ENCODE results near the gene NCKAP5L.
"Not testable (repeated sequence)": the region's sequence is repeated elsewhere in the genome, so short reads cannot be mapped to it uniquely, and the experiment has no call there.

The NCKAP5L gene

GRCh38 chr12:49865109-49865781 is 37.0 kb upstream of the NCKAP5L start:
- H3K4me1 ChIP-seq (ENCODE audit: control insufficient read depth, insufficient read depth, low read length, poor library complexity, severe bottlenecking): no peaks in the 10 kb centered on the region
- no peak overlapping the region for H3K27ac ChIP-seq (ENCODE audit: insufficient read depth, low read length, poor library complexity, severe bottlenecking)
- DNase-seq: no peak
- H3K9me3 ChIP-seq (ENCODE audit: control insufficient read depth, low read length): no peaks in the 10 kb centered on the region
- H3K27me3 ChIP-seq (replicated peaks; ENCODE audit: control insufficient read depth, insufficient read depth, low read length, poor library complexity, severe bottlenecking): no peaks in the 10 kb centered on the region
- no peak overlapping the region for H3K4me3 ChIP-seq (ENCODE audit: insufficient read depth, low read depth, low read length, poor library complexity, severe bottlenecking)
- H3K36me3 ChIP-seq (ENCODE audit: control insufficient read depth, insufficient read depth, low read length): no peaks in the 10 kb centered on the region

GRCh38 chr12:49864798-49865090 is 36.5 kb upstream of the NCKAP5L start:
- Histone ChIP-seq H3K36me3 (ENCODE audit: control insufficient read depth, insufficient read depth, low read length) (no peaks in the 10 kb centered on the region), H3K27ac (ENCODE audit: insufficient read depth, low read length, poor library complexity, severe bottlenecking) (no peak overlapping the region), H3K27me3 (replicated peaks; ENCODE audit: control insufficient read depth, insufficient read depth, low read length, poor library complexity, severe bottlenecking) (no peaks in the 10 kb centered on the region), H3K9me3 (ENCODE audit: control insufficient read depth, low read length) (no peaks in the 10 kb centered on the region), H3K4me1 (ENCODE audit: control insufficient read depth, insufficient read depth, low read length, poor library complexity, severe bottlenecking) (no peaks in the 10 kb centered on the region), H3K4me3 (ENCODE audit: insufficient read depth, low read depth, low read length, poor library complexity, severe bottlenecking) (no peak overlapping the region)
- DNase-seq: no peak

DNA sequence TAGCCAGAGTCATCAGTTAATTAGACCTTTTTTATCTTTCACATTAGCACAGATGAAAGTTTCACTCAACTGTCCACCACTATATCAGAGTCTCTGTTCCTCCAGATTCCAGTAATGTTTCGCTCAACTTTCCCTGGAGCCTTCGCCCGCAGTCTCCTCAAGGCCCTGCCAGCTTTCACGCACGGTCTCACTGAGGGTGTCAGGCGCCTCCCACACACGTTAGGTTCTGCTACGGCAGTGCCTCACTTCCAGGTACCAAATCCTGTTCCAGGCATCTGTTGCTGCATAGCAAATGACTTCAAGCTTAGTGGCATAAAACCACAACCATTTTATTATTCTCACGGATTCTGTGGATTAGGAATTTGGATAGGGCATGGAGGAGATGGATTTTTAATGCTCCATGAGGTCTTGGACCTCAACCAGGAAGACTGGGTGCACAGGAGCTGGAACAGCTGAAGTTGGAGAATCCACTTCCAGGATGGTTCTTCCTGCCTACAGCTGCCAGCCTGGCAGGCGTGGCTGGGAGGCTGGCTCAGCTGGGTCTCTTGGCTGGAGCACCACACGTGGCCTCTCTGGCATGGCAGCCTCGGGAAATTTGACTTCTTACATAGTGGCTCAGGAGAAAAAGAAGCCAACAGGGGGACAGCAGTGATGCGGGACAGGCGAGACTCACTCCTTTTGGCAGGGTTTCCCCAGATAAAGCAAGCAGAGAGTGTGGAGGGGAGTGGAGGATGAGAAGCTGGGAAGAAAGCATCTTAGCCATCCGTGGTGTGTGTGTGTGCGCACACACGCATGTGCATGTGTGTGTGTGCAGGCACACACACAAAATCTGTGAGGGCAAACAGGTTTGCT is 36.0 kb upstream of the NCKAP5L start:
- no peak overlapping the region for H3K27ac ChIP-seq (ENCODE audit: insufficient read depth, low read length, poor library complexity, severe bottlenecking)
- H3K4me3 ChIP-seq (ENCODE audit: insufficient read depth, low read depth, low read length, poor library complexity, severe bottlenecking): no peak overlapping the region
- DNase-seq: no peak
- no peaks in the 10 kb centered on the region for H3K9me3 ChIP-seq (ENCODE audit: control insufficient read depth, low read length)
- H3K27me3 ChIP-seq (replicated peaks; ENCODE audit: control insufficient read depth, insufficient read depth, low read length, poor library complexity, severe bottlenecking): no peaks in the 10 kb centered on the region
- H3K36me3 ChIP-seq (ENCODE audit: control insufficient read depth, insufficient read depth, low read length): no peaks in the 10 kb centered on the region
- H3K4me1 ChIP-seq (ENCODE audit: control insufficient read depth, insufficient read depth, low read length, poor library complexity, severe bottlenecking): no peaks in the 10 kb centered on the region

DNA sequence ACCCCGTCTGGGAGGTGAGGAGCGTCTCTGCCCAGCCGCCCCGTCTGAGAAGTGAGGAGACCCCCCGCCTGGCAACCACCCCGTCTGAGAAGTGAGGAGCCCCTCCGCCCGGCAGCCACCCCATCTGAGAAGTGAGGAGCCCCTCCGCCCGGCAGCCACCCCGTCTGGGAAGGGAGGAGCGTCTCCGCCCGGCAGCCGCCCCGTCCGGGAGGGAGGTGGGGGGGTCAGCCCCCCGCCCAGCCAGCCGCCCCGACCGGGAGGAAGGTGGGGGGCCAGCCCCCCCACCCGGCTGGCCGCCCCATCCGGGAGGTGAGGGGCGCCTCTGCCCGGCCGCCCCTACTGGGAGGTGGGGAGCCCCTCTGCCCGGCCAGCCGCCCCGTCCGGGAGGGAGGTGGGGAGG is 32.7 kb upstream of the NCKAP5L start:
- H3K36me3 ChIP-seq (ENCODE audit: control insufficient read depth, insufficient read depth, low read length); H3K9me3 ChIP-seq (ENCODE audit: control insufficient read depth, low read length); H3K4me1 ChIP-seq (ENCODE audit: control insufficient read depth, insufficient read depth, low read length, poor library complexity, severe bottlenecking); H3K4me3 ChIP-seq (ENCODE audit: insufficient read depth, low read depth, low read length, poor library complexity, severe bottlenecking); H3K27ac ChIP-seq (ENCODE audit: insufficient read depth, low read length, poor library complexity, severe bottlenecking); H3K27me3 ChIP-seq (replicated peaks; ENCODE audit: control insufficient read depth, insufficient read depth, low read length, poor library complexity, severe bottlenecking); DNase-seq: not testable (repeated sequence)

DNA sequence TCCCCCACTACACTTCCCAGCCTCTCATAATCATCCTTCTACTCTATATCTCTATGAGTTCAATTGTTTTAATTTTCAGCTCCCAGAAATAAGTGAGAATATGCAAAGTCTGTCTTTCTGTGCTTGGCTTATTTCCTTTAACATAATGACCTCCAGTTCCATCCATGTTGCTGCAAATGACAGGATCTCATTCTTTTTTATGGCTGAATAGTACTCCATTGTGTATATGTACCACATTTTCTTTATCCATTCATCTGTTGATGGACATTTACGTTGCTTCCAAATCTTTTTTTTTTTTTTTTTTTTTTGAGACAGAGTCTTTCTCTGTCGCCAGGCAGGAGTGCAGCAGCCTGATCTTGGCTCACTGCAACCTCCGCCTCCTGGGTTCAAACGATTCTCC is 27.7 kb upstream of the NCKAP5L start:
- not testable (repeated sequence) for H3K27me3 ChIP-seq (replicated peaks; ENCODE audit: control insufficient read depth, insufficient read depth, low read length, poor library complexity, severe bottlenecking); DNase-seq; H3K4me3 ChIP-seq (ENCODE audit: insufficient read depth, low read depth, low read length, poor library complexity, severe bottlenecking); H3K4me1 ChIP-seq (ENCODE audit: control insufficient read depth, insufficient read depth, low read length, poor library complexity, severe bottlenecking); H3K27ac ChIP-seq (ENCODE audit: insufficient read depth, low read length, poor library complexity, severe bottlenecking); H3K9me3 ChIP-seq (ENCODE audit: control insufficient read depth, low read length); H3K36me3 ChIP-seq (ENCODE audit: control insufficient read depth, insufficient read depth, low read length)

DNA sequence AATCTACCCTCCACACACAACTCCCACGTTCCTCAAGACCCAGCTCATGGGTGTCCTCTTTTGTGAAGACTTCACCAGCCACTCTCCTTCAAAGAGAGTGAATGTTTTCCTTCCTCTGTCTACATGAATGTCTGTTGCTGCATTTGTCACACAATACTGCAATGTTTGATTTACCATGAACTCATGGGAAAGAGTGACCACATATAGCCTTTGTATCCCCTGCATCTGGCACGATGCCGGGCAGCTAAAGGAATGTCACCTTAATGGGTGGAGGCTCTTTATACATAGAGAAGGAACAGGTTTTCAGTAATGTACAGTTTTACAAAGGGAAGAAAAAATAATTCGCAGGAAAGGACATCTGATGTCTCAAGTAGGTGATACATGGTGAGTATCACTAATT is 26.8 kb upstream of the NCKAP5L start:
- Histone ChIP-seq H3K27ac (ENCODE audit: insufficient read depth, low read length, poor library complexity, severe bottlenecking) (no peak overlapping the region), H3K4me1 (ENCODE audit: control insufficient read depth, insufficient read depth, low read length, poor library complexity, severe bottlenecking) (no peaks in the 10 kb centered on the region), H3K4me3 (ENCODE audit: insufficient read depth, low read depth, low read length, poor library complexity, severe bottlenecking) (no peak overlapping the region), H3K36me3 (ENCODE audit: control insufficient read depth, insufficient read depth, low read length) (no peaks in the 10 kb centered on the region), H3K9me3 (ENCODE audit: control insufficient read depth, low read length) (no peaks in the 10 kb centered on the region), H3K27me3 (replicated peaks; ENCODE audit: control insufficient read depth, insufficient read depth, low read length, poor library complexity, severe bottlenecking) (no peaks in the 10 kb centered on the region)
- DNase-seq: no peak

- H3K27me3 ChIP-seq (replicated peaks; ENCODE audit: control insufficient read depth, insufficient read depth, low read length, poor library complexity, severe bottlenecking): no peaks in the 10 kb centered on the region
- no peak overlapping the region for H3K4me3 ChIP-seq (ENCODE audit: insufficient read depth, low read depth, low read length, poor library complexity, severe bottlenecking)
- no peaks in the 10 kb centered on the region for H3K4me1 ChIP-seq (ENCODE audit: control insufficient read depth, insufficient read depth, low read length, poor library complexity, severe bottlenecking)
- no peak for DNase-seq
- no peaks in the 10 kb centered on the region for H3K36me3 ChIP-seq (ENCODE audit: control insufficient read depth, insufficient read depth, low read length)
- H3K27ac ChIP-seq (ENCODE audit: insufficient read depth, low read length, poor library complexity, severe bottlenecking): no peak overlapping the region
- no peaks in the 10 kb centered on the region for H3K9me3 ChIP-seq (ENCODE audit: control insufficient read depth, low read length)
Observed at GRCh38 chr12:49853671-49854070, 25.5 kb upstream of the NCKAP5L start.

DNA sequence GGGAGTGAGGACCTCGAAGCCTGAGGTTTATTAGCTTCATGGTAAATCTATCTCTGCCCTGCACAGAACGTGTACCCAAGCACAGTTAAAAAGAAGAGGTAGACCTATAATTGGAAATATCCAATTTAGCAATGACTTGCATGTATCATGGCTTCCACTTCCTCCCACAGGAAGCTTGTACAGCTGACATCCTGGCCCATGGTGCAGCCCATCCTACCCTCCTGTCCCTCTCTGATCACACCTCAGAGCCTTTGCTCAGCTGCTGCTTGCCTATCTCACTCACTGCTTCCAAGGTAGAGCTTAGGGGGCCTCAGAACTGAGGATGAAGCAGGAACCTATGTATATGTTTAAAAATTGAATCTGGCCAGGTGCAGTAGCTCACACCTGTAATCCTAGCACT is 18.9 kb upstream of the NCKAP5L start:
- Histone ChIP-seq H3K9me3 (ENCODE audit: control insufficient read depth, low read length) (no peaks in the 10 kb centered on the region), H3K27ac (ENCODE audit: insufficient read depth, low read length, poor library complexity, severe bottlenecking) (no peak overlapping the region), H3K4me3 (ENCODE audit: insufficient read depth, low read depth, low read length, poor library complexity, severe bottlenecking) (no peak overlapping the region), H3K27me3 (replicated peaks; ENCODE audit: control insufficient read depth, insufficient read depth, low read length, poor library complexity, severe bottlenecking) (no peaks in the 10 kb centered on the region), H3K4me1 (ENCODE audit: control insufficient read depth, insufficient read depth, low read length, poor library complexity, severe bottlenecking) (peaks cover 9% of the 10 kb centered on the region), H3K36me3 (ENCODE audit: control insufficient read depth, insufficient read depth, low read length) (no peaks in the 10 kb centered on the region)
- DNase-seq: no peak

GRCh38 chr12:49846032-49846431 is 17.8 kb upstream of the NCKAP5L start:
- peaks cover 14% of the 10 kb centered on the region for H3K4me1 ChIP-seq (ENCODE audit: control insufficient read depth, insufficient read depth, low read length, poor library complexity, severe bottlenecking)
- H3K4me3 ChIP-seq (ENCODE audit: insufficient read depth, low read depth, low read length, poor library complexity, severe bottlenecking): no peak overlapping the region
- H3K27ac ChIP-seq (ENCODE audit: insufficient read depth, low read length, poor library complexity, severe bottlenecking): no peak overlapping the region
- H3K9me3 ChIP-seq (ENCODE audit: control insufficient read depth, low read length): no peaks in the 10 kb centered on the region
- no peak for DNase-seq
- no peaks in the 10 kb centered on the region for H3K27me3 ChIP-seq (replicated peaks; ENCODE audit: control insufficient read depth, insufficient read depth, low read length, poor library complexity, severe bottlenecking)
- H3K36me3 ChIP-seq (ENCODE audit: control insufficient read depth, insufficient read depth, low read length): no peaks in the 10 kb centered on the region

GRCh38 chr12:49843876-49844437 is 15.7 kb upstream of the NCKAP5L start:
- Histone ChIP-seq H3K4me3 (ENCODE audit: insufficient read depth, low read depth, low read length, poor library complexity, severe bottlenecking) (no peak overlapping the region), H3K36me3 (ENCODE audit: control insufficient read depth, insufficient read depth, low read length) (no peaks in the 10 kb centered on the region), H3K9me3 (ENCODE audit: control insufficient read depth, low read length) (no peaks in the 10 kb centered on the region), H3K4me1 (ENCODE audit: control insufficient read depth, insufficient read depth, low read length, poor library complexity, severe bottlenecking) (peaks cover 14% of the 10 kb centered on the region), H3K27ac (ENCODE audit: insufficient read depth, low read length, poor library complexity, severe bottlenecking) (no peak overlapping the region), H3K27me3 (replicated peaks; ENCODE audit: control insufficient read depth, insufficient read depth, low read length, poor library complexity, severe bottlenecking) (no peaks in the 10 kb centered on the region)
- DNase-seq: no peak
